ENCODE data around the gene LRIG1. TPM values are rescaled to one million over a fixed set of nuclear protein-coding genes. Genes with fewer than 3 reads are reported as not detected.

Gene LRIG1
- total and polyA plus RNA-seq, 9 of the 15 experiments (the other 6 are each of a cell fraction or from before 2014, with no cell fraction given) = 0.05 to 0.38 (median 0.13) TPM; not detected in 3

DNA sequence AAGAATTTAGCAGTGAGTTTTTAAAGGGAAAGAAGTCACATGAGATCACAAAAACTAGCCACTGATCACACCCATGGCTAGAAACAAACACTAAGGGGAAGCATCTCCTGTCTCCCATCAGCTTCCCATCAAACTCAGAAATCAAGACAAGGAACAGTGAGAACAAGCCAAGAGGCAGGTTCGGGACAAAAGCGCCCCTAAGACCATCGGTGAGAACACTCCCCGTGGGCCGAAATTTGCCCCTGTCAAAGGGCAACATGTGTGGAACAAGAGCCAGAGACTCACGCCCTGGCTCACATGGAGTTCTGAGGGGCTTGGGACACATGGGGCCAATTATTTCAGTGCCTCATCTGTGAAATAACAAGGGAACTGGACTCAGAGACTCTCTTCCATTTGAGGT lies 49.1 kb downstream of the LRIG1 start:
- intact Hi-C loops (cut with micrococcal nuclease) (no loop called here), in situ Hi-C loops (cut with MboI) (no loop called here)
- Histone ChIP-seq H3K4me3 (no peak overlapping the region), H3K9me1 (ENCODE audit: control insufficient read depth, insufficient read depth, low read length) (no peaks in the 10 kb centered on the region), H4K20me1 (replicated peaks; ENCODE audit: control insufficient read depth, insufficient read depth, low read length) (no peaks in the 10 kb centered on the region), H3K36me3 (ENCODE audit: control insufficient read depth, insufficient read depth, low read length) (no peaks in the 10 kb centered on the region), H3K27me3 (ENCODE audit: control insufficient read depth in 2 of 2, insufficient read depth in 2 of 2, low read length in 2 of 2) (peaks cover 2 to 18% of the 10 kb centered on the region in 2 experiments; a peak in 4 of 5 replicates), H3K4me2 (ENCODE audit: insufficient read depth, low read length) (no peak overlapping the region), H3K79me2 (ENCODE audit: control insufficient read depth, insufficient read depth, low read length) (no peaks in the 10 kb centered on the region), H3K9ac (ENCODE audit: insufficient read depth in 1 of 2, low read depth in 2 of 2, low read length in 2 of 2) (no peak overlapping the region), H3K4me1 (replicated peaks in 1 of 2; ENCODE audit: control insufficient read depth in 2 of 2, insufficient read depth in 2 of 2, low read length in 2 of 2) (no peaks in the 10 kb centered on the region), H3K27ac (ENCODE audit: extremely low read depth, low read depth, low read length) (no peak overlapping the region), H2AFZ (ENCODE audit: low read depth, low read length) (no peak overlapping the region), H3K9me3 (replicated peaks; ENCODE audit: control insufficient read depth, insufficient read depth, low read depth, low read length) (no peaks in the 10 kb centered on the region)
- ChIA-PET CTCF (ENCODE audit: low intra/inter-chr PET ratio) (no interaction called here), POLR2A (no interaction called here)
- no TSS peak for BruUV-seq (replicated peaks)
- no peak for DNase-seq (ENCODE audit: extremely low read depth in 1 of 4, low spot score in 3 of 4)
- ATAC-seq = no peak
- 0% methylated on average over 4 of the region's 6 CpGs for WGBS (ENCODE audit: insufficient coverage, low coverage, missing lambda C conversion rate)
- no peak for FAIRE-seq
- TF ChIP-seq SMARCE1 (IDR thresholded peaks at IDR 0.05) (no peak), MAFK (IDR thresholded peaks at IDR 0.05; ENCODE audit: low read length) (no peak), E4F1 (CRISPR knock-in tag; IDR thresholded peaks at IDR 0.05; ENCODE audit: borderline replicate concordance) (no peak), NR0B1 (IDR thresholded peaks at IDR 0.05; ENCODE audit: partially characterized antibody) (no peak), MTA1 (IDR thresholded peaks at IDR 0.05; ENCODE audit: borderline replicate concordance) (no peak), GATAD2B (IDR thresholded peaks at IDR 0.05; ENCODE audit: borderline replicate concordance) (no peak), L3MBTL2 (IDR thresholded peaks at IDR 0.05) (no peak), BRCA1 (IDR thresholded peaks at IDR 0.05) (no peak), BRCA1 (CRISPR knock-in tag; IDR thresholded peaks at IDR 0.05) (no peak), RBM15 (IDR thresholded peaks at IDR 0.05; ENCODE audit: insufficient read depth, low read length) (no peak), PHB2 (IDR thresholded peaks at IDR 0.05; ENCODE audit: low read depth) (no peak), FOXA1 (IDR thresholded peaks at IDR 0.05; ENCODE audit: borderline replicate concordance) (no peak), ZNF232 (CRISPR knock-in tag; IDR thresholded peaks at IDR 0.05) (no peak), HDAC8 (tag; IDR thresholded peaks at IDR 0.05) (no peak), ELF1 (tag; IDR thresholded peaks at IDR 0.05) (no peak), ATF3 (IDR thresholded peaks at IDR 0.05) (no peak), ATF3 (CRISPR knock-in tag; conservative IDR thresholded peaks at IDR 0.05) (no peak), CBX5 (IDR thresholded peaks at IDR 0.05; ENCODE audit: borderline replicate concordance, low read depth) (no peak)
